GM19099 (cell line): ENCODE measurements around the gene OR52J3.

Source experiments
- POLR2A ChIP-seq: IDR thresholded peaks from 3 replicates; pipeline ENCODE4 v1.6.1; 2011; ENCODE audit warnings: low read depth; ENCODE audit not compliant: insufficient read length; ENCODE audit errors: extremely low read depth

The OR52J3 gene

GRCh38 chr11:5083602-5084001, 37.3 kb downstream of the OR52J3 start:
- TF ChIP-seq POLR2A: no peak

DNA sequence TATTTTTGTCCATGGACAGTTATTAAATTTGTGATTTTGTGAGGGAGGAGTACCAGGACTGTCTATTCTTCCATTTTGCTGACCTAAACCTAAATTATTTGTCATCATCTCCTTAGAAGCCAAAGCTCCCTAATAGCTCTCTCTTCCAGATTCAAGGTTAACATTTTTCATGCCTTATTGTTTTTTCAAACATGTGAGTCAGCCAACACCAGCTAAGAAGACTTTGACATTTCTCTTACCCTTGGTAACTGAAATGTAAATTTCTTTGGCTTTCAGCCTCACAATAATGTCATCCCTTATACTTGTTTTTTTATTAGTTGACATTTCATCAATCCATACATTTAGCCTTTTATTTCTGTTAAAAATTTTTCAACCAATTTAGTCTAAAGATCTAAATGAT, 42.2 kb downstream of the OR52J3 start:
- TF ChIP-seq POLR2A: no peak

GRCh38 chr11:5090668-5091067, 44.3 kb downstream of the OR52J3 start:
- TF ChIP-seq POLR2A: no peak

DNA sequence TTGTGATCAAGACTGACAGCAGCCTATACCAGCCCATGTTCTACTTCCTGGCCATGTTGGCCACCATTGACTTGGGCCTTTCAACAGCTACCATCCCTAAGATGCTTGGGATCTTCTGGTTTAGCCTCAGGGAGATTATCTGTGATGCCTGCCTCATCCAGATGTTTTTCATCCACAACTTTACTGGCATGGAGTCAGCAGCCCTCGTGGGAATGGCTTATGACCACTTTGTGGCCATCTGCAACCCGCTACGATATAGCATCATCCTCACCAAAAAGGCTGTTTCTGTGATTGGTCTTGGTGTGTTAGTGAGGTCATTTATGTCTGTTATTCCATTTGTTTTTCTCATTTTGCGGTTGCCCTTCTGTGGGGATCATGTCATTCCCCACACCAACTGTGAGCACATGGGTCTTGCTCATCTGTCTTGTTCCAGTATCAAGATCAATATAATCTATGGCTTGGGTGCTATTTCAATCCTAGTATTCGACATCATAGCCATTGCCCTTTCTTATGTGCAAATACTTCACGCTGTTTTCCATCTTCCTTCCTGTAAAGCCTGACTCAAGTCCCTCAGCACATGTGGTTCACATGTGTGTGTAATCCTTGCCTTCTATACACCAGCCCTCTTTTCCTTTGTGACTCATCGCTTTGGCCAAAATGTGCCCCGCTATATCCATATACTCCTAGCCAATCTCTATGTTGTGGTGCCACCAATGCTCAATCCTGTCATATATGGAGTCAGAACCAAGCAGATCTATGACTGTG, 46.7 kb downstream of the OR52J3 start:
- no peak for TF ChIP-seq POLR2A

DNA sequence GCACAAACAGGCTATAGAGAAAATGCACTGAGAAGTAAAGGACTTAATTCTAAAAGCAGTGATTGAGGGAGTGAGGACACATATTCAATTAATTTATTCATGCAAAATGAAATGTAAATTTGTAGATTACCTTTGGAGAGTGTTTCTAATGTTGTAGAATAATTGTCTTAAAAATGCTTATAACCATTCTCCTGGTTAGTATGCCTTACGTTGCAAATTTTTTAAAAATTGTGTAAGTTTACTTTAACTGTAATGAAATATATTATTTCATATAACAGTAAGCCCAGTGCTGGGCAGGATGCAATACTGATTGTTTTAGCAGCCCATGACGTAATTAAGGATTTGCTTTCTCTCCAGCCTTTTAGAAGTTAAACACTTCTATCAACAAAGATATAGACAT, 49.7 kb downstream of the OR52J3 start:
- no peak for TF ChIP-seq POLR2A
